ENCODE measurements around the gene SPNS3.

SPNS3 gene

GRCh38 chr17:4534928-4535666 is 101.4 kb downstream of the SPNS3 start:
- Histone ChIP-seq H2BK120ac (ENCODE audit: insufficient read depth, low read length, poor library complexity) (no peak overlapping the region), H3K14ac (ENCODE audit: low read length) (no peak overlapping the region), H3K4ac (ENCODE audit: low read depth, low read length) (no peak overlapping the region), H3K36me3 (ENCODE audit: control insufficient read depth in 1 of 2, insufficient read depth in 2 of 2, low read length in 2 of 2) (peaks cover 95 to 96% of the 10 kb centered on the region in 2 experiments), H4K8ac (ENCODE audit: low read depth, low read length) (no peak overlapping the region), H4K12ac (ENCODE audit: low read depth, low read length) (no peak overlapping the region), H3K9me3 (ENCODE audit: insufficient read depth, low read depth, low read length) (no peaks in the 10 kb centered on the region), H3K27ac (ENCODE audit: low read depth, low read length) (no peak overlapping the region), H3K4me2 (ENCODE audit: low read length) (no peak overlapping the region), H3K4me1 (ENCODE audit: control insufficient read depth in 1 of 2, insufficient read depth in 2 of 2, low read length in 2 of 2) (peaks cover 0 to 2% of the 10 kb centered on the region in 2 experiments), H2AK5ac (ENCODE audit: low read length) (no peak overlapping the region), H3K79me1 (ENCODE audit: low read length) (no peaks in the 10 kb centered on the region), H2BK5ac (ENCODE audit: low read depth, low read length, poor library complexity) (no peak overlapping the region), H3K9ac (ENCODE audit: low read length) (no peak overlapping the region), H3K79me2 (ENCODE audit: control insufficient read depth, insufficient read depth, low read length, poor library complexity) (no peaks in the 10 kb centered on the region), H4K91ac (ENCODE audit: low read depth, low read length) (no peak overlapping the region), H2BK12ac (ENCODE audit: low read length) (no peak overlapping the region), H3K27me3 (ENCODE audit: insufficient read depth, low read length) (no peaks in the 10 kb centered on the region), H3K23ac (ENCODE audit: low read length) (no peak overlapping the region), H3K4me3 (ENCODE audit: low read depth, low read length) (no peak overlapping the region), H2AFZ (ENCODE audit: insufficient read depth, low read length, poor library complexity) (no peak overlapping the region), H3K18ac (ENCODE audit: low read length) (no peak overlapping the region)
- no CpG with 5 or more reads among the region's 27 CpGs for WGBS (ENCODE audit: extremely low coverage, insufficient coverage, insufficient read length)
- DNase-seq: no peak

GRCh38 chr17:4535667-4536258 is 102.0 kb downstream of the SPNS3 start:
- Histone ChIP-seq H3K4me2 (ENCODE audit: low read length) (no peak overlapping the region), H2BK12ac (ENCODE audit: low read length) (no peak overlapping the region), H3K9me3 (ENCODE audit: insufficient read depth, low read depth, low read length) (no peaks in the 10 kb centered on the region), H3K79me2 (ENCODE audit: control insufficient read depth, insufficient read depth, low read length, poor library complexity) (no peaks in the 10 kb centered on the region), H4K12ac (ENCODE audit: low read depth, low read length) (no peak overlapping the region), H3K36me3 (ENCODE audit: control insufficient read depth in 1 of 2, insufficient read depth in 2 of 2, low read length in 2 of 2) (peaks cover 95 to 96% of the 10 kb centered on the region in 2 experiments), H3K23ac (ENCODE audit: low read length) (no peak overlapping the region), H3K79me1 (ENCODE audit: low read length) (no peaks in the 10 kb centered on the region), H3K14ac (ENCODE audit: low read length) (no peak overlapping the region), H4K8ac (ENCODE audit: low read depth, low read length) (no peak overlapping the region), H4K91ac (ENCODE audit: low read depth, low read length) (no peak overlapping the region), H3K18ac (ENCODE audit: low read length) (no peak overlapping the region), H3K4me1 (ENCODE audit: control insufficient read depth in 1 of 2, insufficient read depth in 2 of 2, low read length in 2 of 2) (no peaks in the 10 kb centered on the region), H2AK5ac (ENCODE audit: low read length) (no peak overlapping the region), H3K27me3 (ENCODE audit: insufficient read depth, low read length) (no peaks in the 10 kb centered on the region), H2BK120ac (ENCODE audit: insufficient read depth, low read length, poor library complexity) (no peak overlapping the region), H2BK5ac (ENCODE audit: low read depth, low read length, poor library complexity) (no peak overlapping the region), H3K4ac (ENCODE audit: low read depth, low read length) (no peak overlapping the region), H3K9ac (ENCODE audit: low read length) (no peak overlapping the region), H2AFZ (ENCODE audit: insufficient read depth, low read length, poor library complexity) (no peak overlapping the region), H3K4me3 (ENCODE audit: low read depth, low read length) (no peak overlapping the region), H3K27ac (ENCODE audit: low read depth, low read length) (no peak overlapping the region)
- no peak for DNase-seq
- no CpG with 5 or more reads among the region's 19 CpGs for WGBS (ENCODE audit: extremely low coverage, insufficient coverage, insufficient read length)

- Histone ChIP-seq H3K79me1 (ENCODE audit: low read length) (no peaks in the 10 kb centered on the region), H3K4me2 (ENCODE audit: low read length) (no peak overlapping the region), H4K8ac (ENCODE audit: low read depth, low read length) (no peak overlapping the region), H3K14ac (ENCODE audit: low read length) (no peak overlapping the region), H2BK120ac (ENCODE audit: insufficient read depth, low read length, poor library complexity) (no peak overlapping the region), H3K36me3 (ENCODE audit: control insufficient read depth in 1 of 2, insufficient read depth in 2 of 2, low read length in 2 of 2) (peaks cover 93 to 96% of the 10 kb centered on the region in 2 experiments), H2BK5ac (ENCODE audit: low read depth, low read length, poor library complexity) (no peak overlapping the region), H3K4me1 (ENCODE audit: control insufficient read depth in 1 of 2, insufficient read depth in 2 of 2, low read length in 2 of 2) (no peaks in the 10 kb centered on the region), H3K27ac (ENCODE audit: low read depth, low read length) (no peak overlapping the region), H4K91ac (ENCODE audit: low read depth, low read length) (no peak overlapping the region), H2AFZ (ENCODE audit: insufficient read depth, low read length, poor library complexity) (no peak overlapping the region), H3K4me3 (ENCODE audit: low read depth, low read length) (no peak overlapping the region), H3K79me2 (ENCODE audit: control insufficient read depth, insufficient read depth, low read length, poor library complexity) (no peaks in the 10 kb centered on the region), H3K4ac (ENCODE audit: low read depth, low read length) (no peak overlapping the region), H4K12ac (ENCODE audit: low read depth, low read length) (no peak overlapping the region), H2BK12ac (ENCODE audit: low read length) (no peak overlapping the region), H2AK5ac (ENCODE audit: low read length) (no peak overlapping the region), H3K27me3 (ENCODE audit: insufficient read depth, low read length) (no peaks in the 10 kb centered on the region), H3K23ac (ENCODE audit: low read length) (no peak overlapping the region), H3K9ac (ENCODE audit: low read length) (no peak overlapping the region), H3K9me3 (ENCODE audit: insufficient read depth, low read depth, low read length) (no peaks in the 10 kb centered on the region), H3K18ac (ENCODE audit: low read length) (no peak overlapping the region)
- WGBS (ENCODE audit: extremely low coverage, insufficient coverage, insufficient read length): no CpG with 5 or more reads among the region's 19 CpGs
- DNase-seq: no peak
These were observed 102.6 kb downstream of the SPNS3 start for GRCh38 chr17:4536259-4536741.

- no peak overlapping the region for H3K4ac ChIP-seq (ENCODE audit: low read depth, low read length)
- no peak overlapping the region for H2AFZ ChIP-seq (ENCODE audit: insufficient read depth, low read length, poor library complexity)
- no peaks in the 10 kb centered on the region for H3K4me1 ChIP-seq (ENCODE audit: control insufficient read depth in 1 of 2, insufficient read depth in 2 of 2, low read length in 2 of 2)
- no peak overlapping the region for H2BK120ac ChIP-seq (ENCODE audit: insufficient read depth, low read length, poor library complexity)
- no peak overlapping the region for H4K91ac ChIP-seq (ENCODE audit: low read depth, low read length)
- H2BK12ac ChIP-seq (ENCODE audit: low read length): no peak overlapping the region
- no CpG with 5 or more reads among the region's 18 CpGs for WGBS (ENCODE audit: extremely low coverage, insufficient coverage, insufficient read length)
- H3K14ac ChIP-seq (ENCODE audit: low read length): no peak overlapping the region
- H3K9ac ChIP-seq (ENCODE audit: low read length): no peak overlapping the region
- H2AK5ac ChIP-seq (ENCODE audit: low read length): no peak overlapping the region
- peak in 1 of 2 donors; percentile 41 for DNase-seq
- H3K79me1 ChIP-seq (ENCODE audit: low read length): no peaks in the 10 kb centered on the region
- H3K23ac ChIP-seq (ENCODE audit: low read length): no peak overlapping the region
- H3K4me3 ChIP-seq (ENCODE audit: low read depth, low read length): no peak overlapping the region
- H3K36me3 ChIP-seq (ENCODE audit: control insufficient read depth in 1 of 2, insufficient read depth in 2 of 2, low read length in 2 of 2): peaks cover 93 to 96% of the 10 kb centered on the region in 2 experiments
- no peak overlapping the region for H3K4me2 ChIP-seq (ENCODE audit: low read length)
- no peak overlapping the region for H3K18ac ChIP-seq (ENCODE audit: low read length)
- no peaks in the 10 kb centered on the region for H3K9me3 ChIP-seq (ENCODE audit: insufficient read depth, low read depth, low read length)
- no peaks in the 10 kb centered on the region for H3K79me2 ChIP-seq (ENCODE audit: control insufficient read depth, insufficient read depth, low read length, poor library complexity)
- H4K12ac ChIP-seq (ENCODE audit: low read depth, low read length): no peak overlapping the region
- no peak overlapping the region for H3K27ac ChIP-seq (ENCODE audit: low read depth, low read length)
- H4K8ac ChIP-seq (ENCODE audit: low read depth, low read length): no peak overlapping the region
- no peak overlapping the region for H2BK5ac ChIP-seq (ENCODE audit: low read depth, low read length, poor library complexity)
- H3K27me3 ChIP-seq (ENCODE audit: insufficient read depth, low read length): no peaks in the 10 kb centered on the region
These were observed 103.1 kb downstream of the SPNS3 start for GRCh38 chr17:4536742-4537411.

Data from trophoblast cell (in vitro differentiated cells and primary cell).